BJ (cell line): ENCODE measurements around the gene FCN1. TPM values are rescaled to one million over a fixed set of nuclear protein-coding genes. Genes with fewer than 3 reads are reported as not detected.

Source experiments
- CTCF ChIA-PET: fragments of 350-600 bp; formaldehyde crosslinking; extraction: SDS; loops from one replicate; lab custom pipeline; 2021; ENCODE audit warnings: antibody characterized with exemption, inconsistent platforms; lab: Yijun Ruan, JAX
- POLR2A ChIA-PET: fragments of 300-600 bp; sonication (Branson Sonifier 250); formaldehyde crosslinking; extraction: SDS; loops from one replicate; lab custom pipeline; 2021; ENCODE audit warnings: antibody characterized with exemption; lab: Charles Lee
- DNase-seq: peaks from one replicate; pipeline ENCODE4 v3.0.0-alpha.2; 2011; ENCODE audit warnings: low read depth
- H3K27me3 ChIP-seq: 2 replicates; pipeline ENCODE4 v1.6.0; 2011; ENCODE audit warnings: low read length; ENCODE audit not compliant: control insufficient read depth, insufficient read depth
- H3K36me3 ChIP-seq: 2 replicates; pipeline ENCODE4 v1.5.1; 2011; ENCODE audit warnings: low read length; ENCODE audit not compliant: control insufficient read depth, insufficient read depth
- H3K4me3 ChIP-seq: 2 replicates; pipeline ENCODE4 v1.5.1; 2011; ENCODE audit warnings: low read depth, mild to moderate bottlenecking, control low read depth, low read length
- polyA plus RNA-seq: library from polyadenylated mRNA; depleted of rRNA; stranded (reverse); fragments of >200 nt; gene quantifications from 2 replicates; pipeline ENCODE4 v1.2.3, GENCODE V29; 2011
- TF ChIP-seq, protein P1 (sequence below): IDR thresholded peaks from 2 replicates; pipeline ENCODE4 v1.5.1; 2011; ENCODE audit warnings: low read depth, mild to moderate bottlenecking, control low read depth, inconsistent platforms, low read length, moderate library complexity; ENCODE audit not compliant: insufficient read depth

FCN1 gene
- polyA plus RNA-seq, 1 experiment = not detected

DNA sequence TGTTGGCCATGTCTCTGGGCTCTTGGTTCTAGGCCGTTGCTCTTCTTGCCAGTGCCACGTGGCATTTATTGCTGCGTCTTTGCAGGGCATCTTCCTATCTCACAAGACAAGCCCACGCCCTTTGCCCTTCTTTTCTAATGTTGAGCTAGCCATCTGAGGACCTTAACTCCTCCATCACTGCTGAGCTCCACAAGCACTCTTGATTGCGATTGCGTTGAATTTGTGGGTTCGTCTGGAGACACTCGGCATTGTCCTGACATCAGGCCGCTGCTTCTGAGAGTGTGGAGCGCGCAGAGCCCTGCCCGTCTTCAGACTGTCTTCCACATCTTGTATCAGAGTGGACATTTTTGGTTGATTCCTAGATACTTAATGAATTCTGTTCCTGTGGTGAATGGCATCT lies 14.5 kb upstream of the FCN1 start:
- POLR2A ChIA-PET = no interaction called here
- TF ChIP-seq, protein P1, sequence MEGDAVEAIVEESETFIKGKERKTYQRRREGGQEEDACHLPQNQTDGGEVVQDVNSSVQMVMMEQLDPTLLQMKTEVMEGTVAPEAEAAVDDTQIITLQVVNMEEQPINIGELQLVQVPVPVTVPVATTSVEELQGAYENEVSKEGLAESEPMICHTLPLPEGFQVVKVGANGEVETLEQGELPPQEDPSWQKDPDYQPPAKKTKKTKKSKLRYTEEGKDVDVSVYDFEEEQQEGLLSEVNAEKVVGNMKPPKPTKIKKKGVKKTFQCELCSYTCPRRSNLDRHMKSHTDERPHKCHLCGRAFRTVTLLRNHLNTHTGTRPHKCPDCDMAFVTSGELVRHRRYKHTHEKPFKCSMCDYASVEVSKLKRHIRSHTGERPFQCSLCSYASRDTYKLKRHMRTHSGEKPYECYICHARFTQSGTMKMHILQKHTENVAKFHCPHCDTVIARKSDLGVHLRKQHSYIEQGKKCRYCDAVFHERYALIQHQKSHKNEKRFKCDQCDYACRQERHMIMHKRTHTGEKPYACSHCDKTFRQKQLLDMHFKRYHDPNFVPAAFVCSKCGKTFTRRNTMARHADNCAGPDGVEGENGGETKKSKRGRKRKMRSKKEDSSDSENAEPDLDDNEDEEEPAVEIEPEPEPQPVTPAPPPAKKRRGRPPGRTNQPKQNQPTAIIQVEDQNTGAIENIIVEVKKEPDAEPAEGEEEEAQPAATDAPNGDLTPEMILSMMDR = no peak
- H3K27me3 ChIP-seq = peaks cover 13% of the 10 kb centered on the region
- no peak overlapping the region for H3K4me3 ChIP-seq
- CTCF ChIA-PET = no interaction called here
- H3K36me3 ChIP-seq = no peaks in the 10 kb centered on the region
- DNase-seq = no peak

DNA sequence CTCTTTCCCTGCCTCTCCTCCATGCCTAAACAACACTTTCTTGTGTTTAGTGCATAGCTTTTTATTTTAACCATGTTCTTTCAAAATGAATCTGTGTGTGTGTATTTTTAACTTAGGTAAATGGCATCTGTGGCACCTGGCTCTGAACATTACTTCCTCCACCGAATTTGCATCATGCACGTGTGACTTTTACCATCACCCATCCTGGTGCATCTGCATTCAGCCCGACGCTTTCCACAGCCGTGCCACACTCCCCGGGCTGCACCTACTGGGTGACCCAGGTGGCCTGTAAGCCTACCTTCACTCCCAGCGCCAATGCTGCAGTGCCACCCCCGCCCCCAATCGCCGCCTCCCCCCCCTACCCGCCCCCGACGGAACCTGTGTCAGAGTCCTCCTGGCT lies 12.7 kb upstream of the FCN1 start:
- ChIA-PET POLR2A (no interaction called here), CTCF (no interaction called here)
- Histone ChIP-seq H3K36me3 (no peaks in the 10 kb centered on the region), H3K27me3 (peaks cover 13% of the 10 kb centered on the region), H3K4me3 (no peak overlapping the region)
- TF ChIP-seq, protein P1 = no peak
- no peak for DNase-seq

DNA sequence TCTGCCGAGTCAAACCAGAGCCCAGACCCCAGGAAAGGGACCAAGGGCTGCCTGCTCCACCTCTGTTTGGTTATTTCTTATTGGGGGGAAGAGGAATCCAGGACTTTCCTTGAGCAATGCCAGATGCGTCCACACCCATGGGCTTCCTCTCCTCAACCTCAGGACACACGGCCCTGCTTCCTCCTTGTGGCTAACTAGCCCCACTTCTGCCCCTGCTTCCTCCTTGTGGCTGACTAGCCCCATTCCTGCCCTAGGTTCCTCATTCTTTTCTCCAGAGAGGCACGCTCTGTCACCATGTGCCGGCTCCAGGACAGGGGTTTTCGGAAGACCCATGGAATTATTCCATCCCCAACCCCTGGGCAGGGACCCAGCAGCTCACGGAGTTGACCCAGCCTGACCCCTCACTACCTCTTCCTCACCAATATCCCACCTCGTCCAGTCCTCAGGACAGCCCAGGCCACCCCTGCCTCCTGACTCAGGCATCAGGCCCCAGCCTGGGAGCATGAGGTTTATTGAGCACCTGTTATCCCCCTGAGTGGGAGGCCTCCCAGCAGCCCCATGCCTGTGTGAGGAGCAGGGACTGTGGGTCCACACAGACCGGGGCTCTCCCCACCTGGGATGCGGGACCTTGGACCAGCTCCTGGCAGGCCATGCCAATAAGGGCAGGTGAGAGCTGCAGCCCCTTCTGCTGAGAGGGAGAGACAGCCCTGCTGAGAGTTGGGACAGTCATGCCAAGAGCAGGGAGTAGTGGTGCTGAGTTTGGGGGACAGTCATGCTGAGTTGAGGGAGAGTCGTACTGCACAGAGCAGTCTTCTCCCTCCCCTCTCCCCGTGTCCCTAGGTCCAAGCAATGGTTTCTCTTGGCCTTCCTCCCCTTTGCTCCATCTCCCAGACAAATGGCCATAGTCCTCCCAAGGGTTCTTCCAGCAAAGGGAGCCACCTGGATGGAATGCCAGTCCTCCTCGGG lies 11.8 kb upstream of the FCN1 start:
- no peak overlapping the region for H3K4me3 ChIP-seq
- ChIA-PET POLR2A (no interaction called here), CTCF (no interaction called here)
- H3K27me3 ChIP-seq = peaks cover 10% of the 10 kb centered on the region
- no peak for DNase-seq
- no peaks in the 10 kb centered on the region for H3K36me3 ChIP-seq
- TF ChIP-seq, protein P1 = no peak

DNA sequence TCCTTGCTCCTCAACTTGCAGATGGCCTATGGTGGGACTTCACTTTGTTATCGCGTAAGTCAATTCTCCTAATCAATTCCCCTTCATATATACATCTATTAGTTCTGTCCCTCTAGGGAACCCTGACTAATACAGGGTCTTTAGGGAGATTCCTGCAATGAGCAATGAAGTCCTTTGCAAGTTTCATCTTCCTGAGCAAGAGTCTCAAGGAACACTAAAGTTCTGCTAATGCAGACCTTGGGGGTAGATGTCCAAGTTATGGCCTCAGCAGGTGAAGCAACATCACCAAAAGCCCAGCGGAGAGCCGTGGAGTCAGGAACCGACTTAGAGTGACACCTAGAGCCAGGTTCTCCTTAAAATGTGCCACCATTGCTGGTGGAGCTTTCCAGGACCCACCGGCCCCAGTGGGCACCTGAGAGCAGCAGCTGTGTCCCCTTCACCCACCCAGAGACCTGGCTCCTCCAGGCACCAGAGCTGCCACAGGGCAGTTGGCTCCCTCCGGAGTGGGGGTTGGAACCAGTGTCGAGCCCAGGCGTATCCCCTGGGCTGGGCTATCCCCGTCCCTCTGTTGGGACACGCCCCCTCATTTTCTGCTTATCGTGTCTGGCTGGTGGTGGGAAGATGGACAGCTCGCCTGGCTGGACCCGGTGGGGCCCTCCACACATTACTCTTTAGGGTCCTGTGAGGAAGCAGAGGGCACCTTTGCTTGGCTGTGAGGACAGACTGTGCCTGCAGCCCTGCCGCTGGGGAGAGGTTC lies 10.9 kb upstream of the FCN1 start:
- ChIA-PET POLR2A (no interaction called here), CTCF (no interaction called here)
- DNase-seq = no peak
- Histone ChIP-seq H3K27me3 (peaks cover 10% of the 10 kb centered on the region), H3K4me3 (no peak overlapping the region), H3K36me3 (no peaks in the 10 kb centered on the region)
- TF ChIP-seq, protein P1 = no peak

DNA sequence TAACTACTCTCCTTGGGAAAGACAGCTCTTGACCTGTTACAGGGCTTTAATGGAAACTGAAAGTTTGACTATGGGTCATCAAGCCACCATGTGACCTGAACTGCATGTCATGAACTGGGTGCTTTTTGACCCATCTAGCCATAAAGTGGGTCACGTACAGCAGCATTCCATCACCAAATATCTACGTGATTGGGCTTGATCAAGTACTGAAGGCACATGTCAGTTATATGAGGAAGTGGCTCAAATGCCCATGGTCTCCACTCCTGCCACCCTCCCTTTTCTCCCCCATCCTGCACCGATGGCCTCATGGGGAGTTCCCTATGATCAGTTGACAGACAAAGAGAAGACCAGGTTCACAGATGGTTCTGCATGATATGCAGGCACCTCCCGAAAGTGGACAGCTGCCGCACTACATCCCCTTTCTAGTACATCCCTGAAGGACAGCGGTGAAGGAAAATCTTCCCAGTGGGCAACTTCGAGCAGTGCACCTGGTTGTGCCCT lies 7.3 kb upstream of the FCN1 start:
- ChIA-PET POLR2A (no interaction called here), CTCF (no interaction called here)
- H3K36me3 ChIP-seq = no peaks in the 10 kb centered on the region
- DNase-seq = no peak
- H3K4me3 ChIP-seq = no peak overlapping the region
- TF ChIP-seq, protein P1 = no peak
- peaks cover 3% of the 10 kb centered on the region for H3K27me3 ChIP-seq
